ENCODE results near the gene MLST8. TPM values are rescaled to one million over a fixed set of nuclear protein-coding genes. Genes with fewer than 3 reads are reported as not detected.

Gene MLST8
- total and polyA plus RNA-seq, 2 of the 8 experiments (the other 6 are each of a cell fraction or from before 2014, with no cell fraction given) = 67.6 to 321 TPM

GRCh38 chr16:2176047-2176446, 29.2 kb upstream of the MLST8 start:
- Histone ChIP-seq H3K23ac (ENCODE audit: insufficient read length) (no peak overlapping the region), H3K9me3 (ENCODE audit: insufficient read depth in 2 of 2, low read depth in 1 of 2, low read length in 1 of 2) (no peaks in the 10 kb centered on the region), H2BK120ac (replicated peaks; ENCODE audit: low read depth, low read length) (no peak overlapping the region), H3K4me1 (replicated peaks in 1 of 4; ENCODE audit: control insufficient read depth in 3 of 4, insufficient read depth in 4 of 4, low read length in 3 of 4) (no peaks in the 10 kb centered on the region; a peak in 1 of 7 replicates), H3K27ac (ENCODE audit: low read depth, low read length) (no peak overlapping the region), H3K4ac (replicated peaks; ENCODE audit: insufficient read length, low read depth, low read length) (no peak overlapping the region), H2BK5ac (ENCODE audit: low read depth, low read length) (no peak overlapping the region), H4K20me1 (replicated peaks in 1 of 2; ENCODE audit: control insufficient read depth in 1 of 2, insufficient read depth in 2 of 2, low read length in 2 of 2) (peaks cover 2 to 24% of the 10 kb centered on the region in 2 experiments), H4K5ac (ENCODE audit: insufficient read length, low read depth, low read length) (no peak overlapping the region), H3K14ac (ENCODE audit: insufficient read length) (no peak overlapping the region), H2BK20ac (ENCODE audit: low read length) (no peak overlapping the region), H3K27me3 (replicated peaks in 1 of 4; ENCODE audit: control insufficient read depth in 3 of 4, extremely low read depth in 1 of 4, insufficient read depth in 3 of 4, low read length in 3 of 4) (no peaks in the 10 kb centered on the region; a peak in 1 of 7 replicates), H2BK15ac (ENCODE audit: low read length) (no peak overlapping the region), H4K8ac (ENCODE audit: extremely low read depth, insufficient read depth, low read length) (no peak overlapping the region), H2AK5ac (ENCODE audit: low read depth, low read length) (no peak overlapping the region), H3K9ac (replicated peaks in 1 of 4; ENCODE audit: extremely low read depth in 1 of 4, low read depth in 3 of 4, low read length in 3 of 4) (no peak overlapping the region), H2AFZ (ENCODE audit: low read length) (no peak overlapping the region), H3K56ac (replicated peaks; ENCODE audit: insufficient read length, low read depth, low read length) (no peak overlapping the region), H3K4me2 (ENCODE audit: insufficient read depth in 1 of 2, low read depth in 2 of 2, low read length in 2 of 2) (no peak overlapping the region), H3K23me2 (ENCODE audit: low read depth, low read length) (no peaks in the 10 kb centered on the region; the same call in 1 of the 2 replicates), H3K18ac (ENCODE audit: extremely low read depth, low read length) (no peak overlapping the region), H2BK12ac (ENCODE audit: low read depth, low read length) (no peak overlapping the region), H3K79me1 (ENCODE audit: low read depth, low read length) (no peaks in the 10 kb centered on the region), H3K79me2 (ENCODE audit: control insufficient read depth in 1 of 2, insufficient read depth in 2 of 2, low read length in 2 of 2) (no peaks in the 10 kb centered on the region), H3K36me3 (ENCODE audit: control insufficient read depth in 2 of 4, insufficient read depth in 4 of 4, low read length in 3 of 4) (peaks cover 21 to 59% (median 33%) of the 10 kb centered on the region in 4 experiments), H3K4me3 (ENCODE audit: extremely low read depth in 1 of 4, insufficient read depth in 2 of 4, low read depth in 3 of 4, low read length in 4 of 4) (no peak overlapping the region), H4K91ac (replicated peaks; ENCODE audit: insufficient read length, low read length) (no peak overlapping the region)
- 100% methylated on average over 23 of the region's 23 CpGs; no CpG with 5 or more reads in 1 of the 2 experiments for WGBS, 2 experiments (ENCODE audit: extremely low coverage in 1 of 2, insufficient coverage in 1 of 2, insufficient read length in 1 of 2, insufficient replicate concordance in 2 of 2, low coverage in 1 of 2, low lambda C conversion rate in 2 of 2, missing lambda C conversion rate in 1 of 2)
- FAIRE-seq = no peak
- POLR2A ChIA-PET (ENCODE audit: partially characterized antibody) = interaction anchor here (13.5 kb wide), 1 partner anchor 19 kb away, joined by 312 read pairs; the partner anchor contains the start of gene TRAF7
- CTCF ChIA-PET (ENCODE audit: partially characterized antibody) = interaction anchor here (0.8 kb wide), 1 partner anchor 494 kb away, joined by 5 read pairs; no protein-coding TSS in a partner anchor
- DNase-seq (ENCODE audit: low read depth in 1 of 2, low spot score in 2 of 2) = no peak
- no peak for TF ChIP-seq POLR2AphosphoS5 (IDR thresholded peaks at IDR 0.05; ENCODE audit: low read depth, low read length)
- no peak for TF ChIP-seq MAFK (IDR thresholded peaks at IDR 0.05; ENCODE audit: low read depth, low read length)
- TF ChIP-seq SIN3A (conservative IDR thresholded peaks at IDR 0.05 in 1 of 2, IDR thresholded peaks at IDR 0.05 in 1 of 2; ENCODE audit: low read depth in 1 of 2, low read length in 2 of 2) = no peak
- no peak for TF ChIP-seq CEBPB (IDR thresholded peaks at IDR 0.05; ENCODE audit: low read depth, low read length)
- no peak for TF ChIP-seq BRCA1 (IDR thresholded peaks at IDR 0.05; ENCODE audit: low read depth, low read length)
- TF ChIP-seq, protein P1, sequence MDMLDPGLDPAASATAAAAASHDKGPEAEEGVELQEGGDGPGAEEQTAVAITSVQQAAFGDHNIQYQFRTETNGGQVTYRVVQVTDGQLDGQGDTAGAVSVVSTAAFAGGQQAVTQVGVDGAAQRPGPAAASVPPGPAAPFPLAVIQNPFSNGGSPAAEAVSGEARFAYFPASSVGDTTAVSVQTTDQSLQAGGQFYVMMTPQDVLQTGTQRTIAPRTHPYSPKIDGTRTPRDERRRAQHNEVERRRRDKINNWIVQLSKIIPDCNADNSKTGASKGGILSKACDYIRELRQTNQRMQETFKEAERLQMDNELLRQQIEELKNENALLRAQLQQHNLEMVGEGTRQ (IDR thresholded peaks at IDR 0.05; ENCODE audit: low read length) = no peak
- no peak for TF ChIP-seq RNF2 (IDR thresholded peaks at IDR 0.05; ENCODE audit: borderline replicate concordance, low read depth, low read length, missing control alignments, poor library complexity, severe bottlenecking)
- no peak for TF ChIP-seq RBBP5 (IDR thresholded peaks at IDR 0.05; ENCODE audit: borderline replicate concordance, low read depth, low read length)
- TF ChIP-seq POU5F1 (IDR thresholded peaks at IDR 0.05; ENCODE audit: low read depth, low read length) = no peak
- TF ChIP-seq CREB1 (IDR thresholded peaks at IDR 0.05) = no peak
- TF ChIP-seq TAF1 (IDR thresholded peaks at IDR 0.05; ENCODE audit: low read depth, low read length) = no peak
- TF ChIP-seq JUN (IDR thresholded peaks at IDR 0.05; ENCODE audit: low read depth, low read length) = no peak

Data from H1 (cell line).